SJSA1 (cell line): ENCODE data around the gene MVP. TPM values are rescaled to one million over a fixed set of nuclear protein-coding genes. Genes with fewer than 3 reads are reported as not detected.
"Not testable (repeated sequence)": the region's sequence is repeated elsewhere in the genome, so short reads cannot be mapped to it uniquely, and the experiment has no call there.

Experiments
- DNase-seq, 2 experiments: peaks; one replicate each; pipeline ENCODE4 v3.0.0-alpha.2; 2015 to 2020; ENCODE audit warnings: low spot score in 2 of 2, low read depth in 1 of 2
- H3K27ac ChIP-seq: fragments of 250-450 bp; sonication (Bioruptor Pico); 2 replicates; pipeline ENCODE4 v1.5.1; 2020; ENCODE audit warnings: mild to moderate bottlenecking, moderate library complexity
- H3K27me3 ChIP-seq: fragments of 250-450 bp; sonication (Bioruptor Pico); replicated peaks from 2 replicates; pipeline ENCODE4 v1.5.1; 2020; ENCODE audit warnings: mild to moderate bottlenecking, moderate library complexity
- H3K36me3 ChIP-seq: fragments of 250-450 bp; sonication (Bioruptor Pico); 2 replicates; pipeline ENCODE4 v1.5.1; 2020; ENCODE audit warnings: mild to moderate bottlenecking
- H3K4me1 ChIP-seq: fragments of 250-450 bp; sonication (Bioruptor Pico); replicated peaks from 2 replicates; pipeline ENCODE4 v1.6.1; 2021; ENCODE audit warnings: mild to moderate bottlenecking
- H3K4me3 ChIP-seq: fragments of 250-450 bp; sonication (Bioruptor Pico); 2 replicates; pipeline ENCODE4 v1.5.1; 2020; ENCODE audit warnings: mild to moderate bottlenecking
- H3K9me3 ChIP-seq: fragments of 250-450 bp; sonication (Bioruptor Pico); replicated peaks from 2 replicates; pipeline ENCODE4 v1.5.1; 2020; ENCODE audit warnings: mild to moderate bottlenecking
- total RNA-seq: library from RNA; depleted of rRNA; stranded (reverse); fragments of >200 nt; shearing (Covaris generic); gene quantifications from 2 replicates; pipeline ENCODE4 v1.2.3, GENCODE V29; 2014

Gene MVP
- total RNA-seq, 1 experiment from 2014 or later: 138 TPM

DNA sequence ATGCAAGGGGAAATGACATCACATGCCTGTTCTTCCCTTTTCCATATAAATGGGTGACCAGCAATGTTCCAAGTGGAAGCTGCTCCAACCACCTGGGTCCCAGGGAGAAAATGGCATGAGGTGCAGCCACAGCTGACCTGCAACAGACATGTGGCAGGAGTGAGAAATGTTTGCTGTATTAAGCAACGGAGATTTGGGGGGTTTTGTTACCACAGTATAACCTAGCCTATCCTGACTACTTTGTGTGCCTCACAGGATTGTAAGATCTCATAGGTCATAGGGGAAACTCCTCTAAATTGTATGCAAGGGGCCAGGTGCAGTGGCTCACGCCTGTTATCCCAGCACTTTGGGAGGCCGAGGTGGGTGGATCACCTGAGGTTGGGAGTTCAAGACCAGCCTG is 30.7 kb downstream of the MVP start:
- no peaks in the 10 kb centered on the region for H3K9me3 ChIP-seq
- no peak for DNase-seq
- no peaks in the 10 kb centered on the region for H3K27me3 ChIP-seq
- peaks cover 26% of the 10 kb centered on the region for H3K36me3 ChIP-seq
- H3K4me1 ChIP-seq: peaks cover 5% of the 10 kb centered on the region; the same call in 1 of the 2 replicates
- no peak overlapping the region for H3K4me3 ChIP-seq
- H3K27ac ChIP-seq: no peak overlapping the region

DNA sequence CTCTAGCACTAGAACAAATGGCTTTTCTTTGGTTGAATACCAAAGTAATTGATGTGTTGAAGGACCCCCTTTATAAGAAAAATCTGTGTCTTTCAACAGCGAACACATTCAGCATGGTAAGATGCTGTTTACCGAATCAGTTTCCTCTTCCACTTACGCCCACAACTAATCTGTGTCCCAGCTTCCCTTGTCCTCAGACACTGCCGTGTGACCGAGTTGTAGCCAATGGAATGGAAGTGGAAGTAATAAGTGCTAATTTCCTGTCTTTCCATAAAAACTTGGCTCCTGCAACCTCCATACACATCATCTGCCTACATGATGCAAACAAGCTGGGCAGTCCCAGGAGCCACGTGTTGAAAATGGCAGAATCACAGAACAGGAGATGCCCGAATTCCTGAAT is 32.4 kb downstream of the MVP start:
- no peaks in the 10 kb centered on the region for H3K27me3 ChIP-seq
- peaks cover 9% of the 10 kb centered on the region for H3K36me3 ChIP-seq
- H3K4me1 ChIP-seq: peaks cover 5% of the 10 kb centered on the region; the same call in 1 of the 2 replicates
- no peak overlapping the region for H3K27ac ChIP-seq
- H3K9me3 ChIP-seq: no peaks in the 10 kb centered on the region
- H3K4me3 ChIP-seq: no peak overlapping the region
- DNase-seq: no peak

DNA sequence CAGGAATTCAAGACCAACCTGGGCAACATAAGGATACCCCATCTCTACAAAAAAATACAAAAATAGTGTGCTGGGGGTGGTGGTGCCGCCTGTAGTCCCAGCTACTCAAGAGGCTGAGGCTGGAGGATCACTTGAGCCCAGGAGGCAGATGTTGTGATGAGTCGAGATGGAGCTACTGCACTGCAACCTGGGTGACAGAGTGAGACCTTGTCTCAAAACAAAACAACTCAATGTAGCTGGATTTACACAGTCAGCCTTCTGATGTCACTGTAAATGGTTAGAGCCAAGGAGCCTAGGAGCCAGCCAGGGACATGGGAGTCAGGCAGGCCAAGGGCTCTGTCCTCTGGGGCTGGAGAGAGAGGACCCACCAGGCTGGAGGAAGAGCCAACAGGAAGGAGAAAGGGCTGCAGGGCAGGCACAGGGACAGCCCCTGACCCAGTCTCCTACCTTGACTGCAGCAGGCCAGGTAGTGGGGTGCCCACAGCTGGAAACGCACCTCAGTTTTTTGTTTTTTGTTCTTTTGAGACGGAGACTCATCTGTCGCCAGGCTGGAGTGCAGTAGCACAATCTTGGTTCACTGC is 34.3 kb downstream of the MVP start:
- Histone ChIP-seq H3K4me3 (no peak overlapping the region), H3K27me3 (no peaks in the 10 kb centered on the region), H3K4me1 (no peaks in the 10 kb centered on the region), H3K27ac (no peak overlapping the region), H3K9me3 (no peaks in the 10 kb centered on the region), H3K36me3 (peaks cover 13% of the 10 kb centered on the region)
- no peak for DNase-seq

DNA sequence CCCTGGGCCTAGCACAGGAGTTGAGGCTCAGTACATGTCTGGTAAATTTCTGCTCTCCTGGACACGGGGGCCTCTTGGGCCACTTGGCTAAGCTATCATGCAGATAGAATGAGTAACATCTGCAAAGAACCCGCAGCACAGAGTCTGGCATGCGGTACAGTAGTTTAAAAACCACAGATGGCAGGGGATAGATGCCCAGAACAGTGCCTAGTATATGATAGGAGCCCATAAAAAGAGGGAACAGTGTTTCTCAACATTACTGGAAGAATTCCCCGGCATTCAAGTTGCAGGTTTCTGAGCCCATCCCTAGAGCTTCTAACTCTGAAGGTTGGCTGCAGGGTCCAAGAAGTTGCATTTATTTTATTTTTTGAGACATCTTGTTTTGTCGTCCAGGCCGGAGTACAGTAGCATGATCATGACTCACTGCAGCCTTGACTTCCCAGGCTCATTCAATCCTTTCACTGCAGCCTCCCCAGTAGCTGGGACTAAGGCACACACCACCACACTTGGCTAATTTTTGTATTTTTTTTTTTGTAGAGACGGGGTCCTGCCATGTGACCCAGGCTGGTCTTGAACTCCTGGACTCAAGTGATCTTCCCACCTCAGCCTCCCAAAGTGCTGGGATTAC is 37.0 kb downstream of the MVP start:
- H3K36me3 ChIP-seq: peaks cover 30% of the 10 kb centered on the region
- H3K4me1 ChIP-seq: 0 out of 2 replicates have a peak, but pooled peaks cover 5% of the 10 kb centered on the region
- H3K4me3 ChIP-seq: no peak overlapping the region
- H3K27me3 ChIP-seq: no peaks in the 10 kb centered on the region
- no peak overlapping the region for H3K27ac ChIP-seq
- DNase-seq: no peak
- H3K9me3 ChIP-seq: no peaks in the 10 kb centered on the region

DNA sequence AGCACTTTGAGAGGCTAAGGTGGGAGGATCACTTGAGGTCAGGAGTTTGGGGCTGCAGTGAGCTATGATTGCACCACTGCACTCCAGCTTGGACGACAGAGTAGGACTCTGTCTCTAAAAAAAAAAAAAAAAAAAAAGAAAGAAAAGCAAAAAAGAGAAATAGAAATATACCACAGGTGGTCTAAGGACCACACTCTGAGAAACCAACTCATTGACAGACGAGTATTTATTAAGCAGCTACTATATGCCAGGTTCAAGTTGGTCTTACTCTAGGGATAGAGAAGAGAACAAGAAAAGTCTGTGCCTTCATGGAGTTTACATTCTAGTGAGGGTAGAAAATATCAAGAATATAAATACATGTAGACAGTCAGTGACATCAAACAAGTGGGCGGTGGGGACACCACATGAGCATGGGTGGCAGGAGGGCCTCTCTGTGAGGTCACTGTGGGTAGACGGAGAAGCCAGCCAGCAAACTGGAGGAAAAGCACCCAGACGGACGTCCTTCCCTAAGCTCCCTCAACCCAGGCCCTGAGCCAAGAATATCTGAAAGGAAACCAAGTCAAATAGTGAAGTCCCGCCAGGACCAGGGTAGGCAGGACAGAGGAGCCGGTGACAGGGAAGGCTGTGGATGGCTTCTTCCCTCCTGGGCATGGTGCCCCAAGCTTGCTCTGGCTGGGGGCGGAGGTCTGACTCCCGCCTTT is 38.0 kb downstream of the MVP start:
- Histone ChIP-seq H3K4me3 (no peak overlapping the region), H3K27me3 (no peaks in the 10 kb centered on the region), H3K9me3 (no peaks in the 10 kb centered on the region), H3K4me1 (0 out of 2 replicates have a peak, but pooled peaks cover 5% of the 10 kb centered on the region), H3K27ac (no peak overlapping the region), H3K36me3 (peaks cover 33% of the 10 kb centered on the region)
- no peak for DNase-seq

DNA sequence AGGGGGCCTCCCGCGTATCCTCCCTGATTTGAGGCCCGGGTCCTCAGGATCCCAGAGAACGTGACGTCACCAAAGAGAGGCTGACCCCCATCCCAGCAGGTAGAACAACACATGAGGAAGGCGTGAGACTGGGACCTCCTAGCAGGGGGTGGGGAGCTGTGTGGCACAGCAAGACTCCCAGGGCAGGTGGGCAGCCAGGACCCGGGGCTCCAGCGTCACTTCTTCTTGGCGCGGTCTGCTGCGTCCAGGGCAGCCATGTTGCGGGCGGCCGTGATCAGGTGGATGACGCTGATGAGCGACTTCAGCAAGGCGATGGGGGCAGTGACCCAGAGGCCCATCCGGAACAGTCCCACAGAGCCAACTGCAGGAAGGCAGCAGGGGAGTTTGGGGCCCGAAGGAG is 38.7 kb downstream of the MVP start:
- Histone ChIP-seq H3K27ac (no peak overlapping the region), H3K36me3 (peaks cover 33% of the 10 kb centered on the region), H3K9me3 (no peaks in the 10 kb centered on the region), H3K4me1 (peaks cover 9% of the 10 kb centered on the region; the same call in 1 of the 2 replicates), H3K27me3 (no peaks in the 10 kb centered on the region), H3K4me3 (no peak overlapping the region)
- no peak for DNase-seq

DNA sequence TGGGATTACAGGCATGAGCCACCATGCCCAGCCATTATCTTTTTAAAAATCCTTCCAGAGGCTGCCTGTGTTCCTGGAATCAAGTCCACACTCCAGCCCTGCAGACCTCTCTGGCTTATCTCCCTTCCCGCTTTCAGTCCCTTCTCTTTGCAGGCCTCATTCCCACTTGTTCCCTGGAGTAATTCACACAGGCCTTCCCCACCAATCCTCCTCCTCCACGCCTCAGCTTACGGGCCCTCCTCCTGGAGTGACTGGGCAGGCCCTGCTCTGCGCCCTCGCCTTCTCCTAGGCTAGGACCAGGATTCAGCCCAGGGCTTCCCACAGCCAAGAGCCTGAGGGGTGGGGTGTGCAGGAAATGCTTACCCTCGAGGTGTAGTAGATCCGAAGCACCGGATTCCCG is 40.0 kb downstream of the MVP start:
- H3K4me1 ChIP-seq: peaks cover 9% of the 10 kb centered on the region; the same call in 1 of the 2 replicates
- no peaks in the 10 kb centered on the region for H3K9me3 ChIP-seq
- no peak overlapping the region for H3K4me3 ChIP-seq
- H3K27ac ChIP-seq: no peak overlapping the region
- H3K27me3 ChIP-seq: no peaks in the 10 kb centered on the region
- H3K36me3 ChIP-seq: peaks cover 33% of the 10 kb centered on the region
- no peak for DNase-seq

DNA sequence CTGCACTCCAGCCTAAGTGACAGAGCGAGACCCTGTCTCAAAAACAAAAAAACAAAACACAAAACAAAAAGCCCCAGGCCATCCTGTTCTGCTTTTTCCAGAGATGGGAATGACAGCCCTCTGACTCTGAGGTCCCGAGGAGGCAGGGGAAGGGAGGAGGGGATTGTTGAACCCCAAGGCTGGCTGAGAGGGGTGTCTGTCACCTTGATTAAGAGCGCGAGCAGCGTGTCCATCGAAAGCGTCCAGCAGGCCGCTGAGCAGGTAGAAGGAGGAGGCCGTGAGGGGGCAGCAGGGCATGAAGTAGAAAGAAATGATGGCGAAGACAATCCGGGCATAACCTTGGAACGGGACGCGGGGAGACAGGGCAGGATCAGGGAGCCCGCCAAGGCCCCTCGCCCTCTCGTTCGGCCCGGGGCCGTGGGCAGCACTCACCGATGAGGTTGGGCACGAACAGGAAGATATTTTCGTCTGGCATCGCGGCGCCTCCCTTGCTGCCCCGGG is 42.2 kb downstream of the MVP start:
- Histone ChIP-seq H3K27me3 (no peaks in the 10 kb centered on the region), H3K4me1 (peaks cover 9% of the 10 kb centered on the region; the same call in 1 of the 2 replicates), H3K9me3 (no peaks in the 10 kb centered on the region), H3K36me3 (peaks cover 33% of the 10 kb centered on the region), H3K4me3 (peak overlapping the region; percentile 70), H3K27ac (no peak overlapping the region)
- peak in 1 of 2 experiments; percentile 2 for DNase-seq

DNA sequence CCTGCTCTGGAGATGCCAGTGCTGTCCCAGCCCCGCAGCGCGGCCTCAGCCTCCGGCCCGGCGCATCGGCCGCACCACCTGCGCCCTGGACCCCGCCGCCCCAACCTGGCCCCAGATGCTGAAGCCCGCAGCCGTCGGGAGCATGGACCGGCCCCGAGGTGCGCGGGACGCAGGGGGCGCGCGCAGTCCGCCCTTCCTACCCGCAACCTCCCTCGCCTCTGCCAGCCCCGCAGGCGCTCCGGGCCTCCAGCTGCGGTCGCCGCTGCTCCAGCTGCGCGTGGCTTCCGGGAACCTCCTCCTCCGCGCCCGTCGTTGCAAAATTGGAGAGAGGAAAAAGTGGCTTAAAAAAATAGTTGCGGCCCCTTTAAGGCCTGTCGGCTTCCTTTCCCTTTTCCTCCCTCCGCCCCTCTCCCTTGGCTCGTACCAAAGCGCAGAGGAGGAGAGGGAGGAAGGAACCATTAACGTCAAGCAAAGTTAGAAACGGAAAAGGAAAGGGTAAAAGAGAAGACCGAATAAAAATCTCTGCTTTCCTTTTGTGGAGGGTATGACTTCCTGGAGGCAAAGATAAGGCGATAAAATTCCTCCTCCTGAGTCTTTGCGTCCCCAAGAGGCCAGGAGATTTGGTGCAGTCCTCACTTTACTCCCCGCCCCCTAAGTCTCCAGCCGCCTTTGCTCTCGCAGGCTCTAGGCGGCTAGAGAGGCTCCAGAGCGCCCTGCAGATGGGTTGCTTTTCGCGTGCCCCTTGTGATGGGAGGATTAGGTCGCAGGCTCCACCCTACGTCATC is 42.8 kb downstream of the MVP start, which contains the start of gene CDIPT:
CDIPT (minus strand) TSS at position 343 of the 785 bp plus-strand sequence. CDS start 369 bp downstream, outside the sequence.
- peaks cover 9% of the 10 kb centered on the region; the same call in 1 of the 2 replicates for H3K4me1 ChIP-seq
- peak; percentile 96 to 99 for DNase-seq
- H3K4me3 ChIP-seq: peak within 1 kb of the TSS; percentile 70
- H3K36me3 ChIP-seq: peaks cover 33% of the 10 kb centered on the region
- H3K9me3 ChIP-seq: no peaks in the 10 kb centered on the region
- H3K27ac ChIP-seq: peak within 1 kb of the TSS; percentile 97
- H3K27me3 ChIP-seq: no peaks in the 10 kb centered on the region

DNA sequence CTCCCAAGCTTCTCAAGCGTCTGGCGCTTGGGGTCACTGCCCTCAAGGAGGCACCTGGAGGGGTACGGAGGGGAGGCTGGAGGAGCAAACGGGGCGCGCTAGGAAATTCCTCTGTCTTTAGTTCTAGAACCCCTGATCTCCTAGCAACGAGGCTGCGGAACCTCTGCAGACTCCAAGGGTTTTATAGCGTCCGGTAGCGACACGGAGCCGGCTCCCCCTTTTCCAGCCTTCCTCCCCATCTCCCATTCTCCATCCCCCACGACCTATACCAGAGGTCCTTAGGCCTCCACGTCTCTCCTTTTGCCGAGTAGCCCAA is 43.4 kb downstream of the MVP start:
- Histone ChIP-seq H3K27me3 (no peaks in the 10 kb centered on the region), H3K4me3 (peak overlapping the region; percentile 70), H3K27ac (no peak overlapping the region), H3K4me1 (peaks cover 9% of the 10 kb centered on the region; the same call in 1 of the 2 replicates), H3K36me3 (peaks cover 29% of the 10 kb centered on the region), H3K9me3 (no peaks in the 10 kb centered on the region)
- no peak for DNase-seq

DNA sequence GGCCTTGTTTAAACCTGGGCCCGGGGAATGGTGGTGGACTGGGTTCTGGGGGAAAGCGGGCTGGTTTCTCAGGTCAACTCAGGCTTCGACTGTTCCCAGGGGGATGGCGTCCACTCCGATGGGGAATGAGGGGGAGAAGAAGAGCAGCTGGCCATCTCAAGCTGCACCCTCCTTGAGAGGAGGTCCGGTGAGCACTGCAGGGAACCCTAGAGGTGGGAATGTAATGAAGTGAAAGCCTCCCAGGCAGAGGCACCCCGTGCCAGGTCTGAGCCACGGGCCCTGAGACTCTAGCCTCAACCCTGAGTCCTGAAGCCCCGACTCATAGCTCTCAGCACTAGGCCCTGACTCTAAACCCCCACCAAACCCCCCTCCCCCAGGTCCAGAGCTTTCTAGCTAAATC is 43.9 kb downstream of the MVP start:
- H3K9me3 ChIP-seq: no peaks in the 10 kb centered on the region
- peaks cover 9% of the 10 kb centered on the region; the same call in 1 of the 2 replicates for H3K4me1 ChIP-seq
- no peaks in the 10 kb centered on the region for H3K27me3 ChIP-seq
- no peak overlapping the region for H3K4me3 ChIP-seq
- no peak overlapping the region for H3K27ac ChIP-seq
- H3K36me3 ChIP-seq: peaks cover 23% of the 10 kb centered on the region
- DNase-seq: no peak

DNA sequence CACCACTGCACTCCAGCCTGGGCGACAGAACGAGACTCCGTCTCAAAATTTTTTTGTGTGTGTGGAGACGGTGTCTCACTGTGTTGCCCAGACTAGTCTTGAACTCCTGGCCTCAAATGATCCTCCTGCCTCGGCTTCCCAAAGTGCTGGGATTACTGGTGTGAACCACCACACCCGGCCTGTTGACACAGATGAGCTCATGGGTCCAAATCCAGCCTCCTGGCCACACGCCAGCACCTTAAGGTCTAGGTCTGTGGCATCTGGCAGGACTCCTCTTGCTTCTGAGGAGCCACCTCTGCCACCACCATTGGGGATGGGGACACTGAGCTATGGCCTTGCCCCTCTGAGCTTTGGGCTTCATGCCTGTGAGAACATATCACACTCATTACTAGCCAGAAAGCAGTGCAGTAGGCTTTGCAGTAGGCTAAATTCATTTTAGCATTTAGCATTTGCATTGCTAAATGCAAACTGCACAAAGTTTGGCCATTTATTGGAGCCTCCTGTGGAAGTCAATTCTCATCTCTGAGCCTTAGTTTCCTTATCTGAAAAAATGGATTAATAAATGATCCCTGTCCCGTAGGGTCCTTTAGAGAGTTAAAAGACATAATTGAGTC is 48.2 kb downstream of the MVP start:
- Histone ChIP-seq H3K9me3 (no peaks in the 10 kb centered on the region), H3K4me1 (peaks cover 3% of the 10 kb centered on the region; the same call in 1 of the 2 replicates), H3K36me3 (no peaks in the 10 kb centered on the region), H3K27me3 (no peaks in the 10 kb centered on the region), H3K27ac (no peak overlapping the region), H3K4me3 (no peak overlapping the region)
- no peak for DNase-seq

DNA sequence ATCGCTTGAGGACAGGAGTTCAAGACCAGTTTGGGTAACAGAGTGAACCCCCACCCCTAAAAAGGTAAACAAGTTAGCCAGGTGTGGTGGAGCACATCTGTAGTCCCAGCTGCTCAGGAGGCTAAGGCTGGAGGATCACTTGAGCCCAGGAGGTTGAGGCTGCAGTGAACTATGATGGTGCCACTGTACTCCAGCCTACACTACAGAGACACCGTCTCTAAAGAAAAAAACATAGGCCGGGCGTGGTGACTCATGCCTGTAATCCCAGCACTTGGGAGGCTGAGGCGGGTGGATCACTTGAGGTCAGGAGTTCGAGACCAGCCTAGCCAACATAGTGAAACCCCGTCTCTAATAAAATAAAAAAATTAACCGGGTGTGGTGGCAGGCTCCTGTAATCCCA is 48.8 kb downstream of the MVP start:
- H3K27ac ChIP-seq, H3K36me3 ChIP-seq, H3K4me1 ChIP-seq, H3K4me3 ChIP-seq, DNase-seq, H3K27me3 ChIP-seq, H3K9me3 ChIP-seq: not testable (repeated sequence)
